Measurements from ENCODE around the gene ARID5B.

Gene ARID5B

GRCh38 chr10:62054830-62055229, 153.3 kb downstream of the ARID5B start (continued):
- TF ChIP-seq PRDM2 (tag by site-specific recombination; IDR thresholded peaks at IDR 0.05; ENCODE audit: borderline replicate concordance) (no peak), ZNF76 (tag by site-specific recombination; IDR thresholded peaks at IDR 0.05; ENCODE audit: borderline replicate concordance, low read depth) (no peak), ZNF423 (tag by site-specific recombination; IDR thresholded peaks at IDR 0.05) (no peak), ZBTB8A (tag by site-specific recombination; IDR thresholded peaks at IDR 0.05) (no peak), ZNF132 (tag by site-specific recombination; IDR thresholded peaks at IDR 0.05; ENCODE audit: borderline replicate concordance) (no peak), KLF16 (tag by site-specific recombination; IDR thresholded peaks at IDR 0.05) (no peak), PRDM6 (tag by site-specific recombination; IDR thresholded peaks at IDR 0.05) (no peak), ZNF610 (tag by site-specific recombination; IDR thresholded peaks at IDR 0.05; ENCODE audit: borderline replicate concordance) (no peak), KLF9 (tag by site-specific recombination; IDR thresholded peaks at IDR 0.05; ENCODE audit: low read depth) (no peak), KLF7 (tag by site-specific recombination; IDR thresholded peaks at IDR 0.05; ENCODE audit: borderline replicate concordance) (no peak), ZNF324 (tag by site-specific recombination; IDR thresholded peaks at IDR 0.05) (no peak), ZEB2 (tag by site-specific recombination; IDR thresholded peaks at IDR 0.05) (no peak), ZNF26 (tag by site-specific recombination; IDR thresholded peaks at IDR 0.05) (no peak), ZBTB48 (tag by site-specific recombination; IDR thresholded peaks at IDR 0.05) (no peak), ZNF473 (tag by site-specific recombination; IDR thresholded peaks at IDR 0.05) (no peak), PRDM1 (tag by site-specific recombination; IDR thresholded peaks at IDR 0.05) (no peak)

- H3K27ac ChIP-seq (ENCODE audit: extremely low read depth, low read depth, low read length) = no peak overlapping the region
- ChIA-PET CTCF (no interaction called here), POLR2A (interaction anchor here (0.6 kb wide), 1 partner anchor 109 kb away, joined by 3 read pairs; no protein-coding TSS in a partner anchor)
- H3K4me1 ChIP-seq (ENCODE audit: control insufficient read depth, insufficient read depth, low read length) = no peaks in the 10 kb centered on the region
- no peak overlapping the region for H3K4me3 ChIP-seq (ENCODE audit: low read depth, low read length)
- no peaks in the 10 kb centered on the region for H3K9me3 ChIP-seq (ENCODE audit: control insufficient read depth, insufficient read depth, low read depth, low read length)
- peaks cover 0 to 26% of the 10 kb centered on the region in 2 experiments; a peak in 1 of 3 replicates for H3K36me3 ChIP-seq (ENCODE audit: control insufficient read depth in 2 of 2, insufficient read depth in 1 of 2, low read length in 2 of 2)
- TF ChIP-seq ZNF311 (tag by site-specific recombination; IDR thresholded peaks at IDR 0.05; ENCODE audit: borderline replicate concordance) (no peak), ZNF48 (tag by site-specific recombination; IDR thresholded peaks at IDR 0.05) (no peak), ZNF791 (tag by site-specific recombination; IDR thresholded peaks at IDR 0.05) (no peak), ZBTB20 (tag by site-specific recombination; IDR thresholded peaks at IDR 0.05) (no peak), ZNF175 (tag by site-specific recombination; IDR thresholded peaks at IDR 0.05) (no peak), ZNF214 (tag by site-specific recombination; IDR thresholded peaks at IDR 0.05; ENCODE audit: borderline replicate concordance) (no peak), ZNF707 (tag by site-specific recombination; IDR thresholded peaks at IDR 0.05) (no peak), ZNF777 (tag by site-specific recombination; IDR thresholded peaks at IDR 0.05; ENCODE audit: borderline replicate concordance) (no peak), INSM2 (tag by site-specific recombination; IDR thresholded peaks at IDR 0.05) (no peak), ZBTB8A (tag by site-specific recombination; IDR thresholded peaks at IDR 0.05) (no peak), SCRT2 (tag by site-specific recombination; IDR thresholded peaks at IDR 0.05) (no peak), ZFHX2 (tag by site-specific recombination; conservative IDR thresholded peaks at IDR 0.05) (no peak), ZNF404 (tag by site-specific recombination; IDR thresholded peaks at IDR 0.05) (no peak), ZNF138 (tag by site-specific recombination; IDR thresholded peaks at IDR 0.05; ENCODE audit: borderline replicate concordance) (no peak)
These were observed 154.7 kb downstream of the ARID5B start for GRCh38 chr10:62056219-62056618.

All from HEK293 (cell line).